Germinal center (tissue), 1 donor: ENCODE results near the gene HSPB7.
"Not testable (repeated sequence)": the region's sequence is repeated elsewhere in the genome, so short reads cannot be mapped to it uniquely, and the experiment has no call there.

ENCODE experiments used
- DNase-seq: peaks from one replicate; pipeline ENCODE4 v3.0.0; 2012; ENCODE audit warnings: mixed read lengths, low spot score

Gene HSPB7

GRCh38 chr1:16006552-16007485 lies 11.0 kb downstream of the HSPB7 start:
- DNase-seq = no peak

- no peak for DNase-seq
Observed at GRCh38 chr1:16006010-16006409, 11.8 kb downstream of the HSPB7 start.

GRCh38 chr1:16005597-16005996 lies 12.2 kb downstream of the HSPB7 start:
- DNase-seq = no peak

- not testable (repeated sequence) for DNase-seq
Observed at GRCh38 chr1:16001274-16001673, 16.6 kb downstream of the HSPB7 start.

- DNase-seq = no peak
Observed at GRCh38 chr1:15998929-15999328, 18.9 kb downstream of the HSPB7 start.

GRCh38 chr1:15997637-15998280 lies 20.1 kb downstream of the HSPB7 start:
- no peak for DNase-seq

GRCh38 chr1:15997076-15997585 lies 20.7 kb downstream of the HSPB7 start:
- DNase-seq = no peak

- no peak for DNase-seq
Observed at GRCh38 chr1:15994590-15995351, 23.1 kb downstream of the HSPB7 start.

- DNase-seq = no peak
Observed at GRCh38 chr1:15994081-15994480, 23.8 kb downstream of the HSPB7 start.

- DNase-seq = no peak
Observed at GRCh38 chr1:15993666-15994065, 24.2 kb downstream of the HSPB7 start.

GRCh38 chr1:15992582-15993500 lies 25.0 kb downstream of the HSPB7 start:
- DNase-seq = no peak

GRCh38 chr1:15992187-15992553 lies 25.7 kb downstream of the HSPB7 start:
- DNase-seq = no peak

- DNase-seq = no peak
Observed at GRCh38 chr1:15991427-15992186, 26.2 kb downstream of the HSPB7 start.

- DNase-seq = no peak
Observed at GRCh38 chr1:15989776-15990175, 28.1 kb downstream of the HSPB7 start.

- no peak for DNase-seq
Observed at GRCh38 chr1:15988856-15989736, 28.7 kb downstream of the HSPB7 start.

GRCh38 chr1:15985611-15986297 lies 32.1 kb downstream of the HSPB7 start:
- DNase-seq = no peak

- no peak for DNase-seq
Observed at GRCh38 chr1:15983275-15983674, 34.6 kb downstream of the HSPB7 start.

GRCh38 chr1:15981679-15982078 lies 36.2 kb downstream of the HSPB7 start:
- no peak for DNase-seq

- not testable (repeated sequence) for DNase-seq
Observed at GRCh38 chr1:15977947-15978346, 39.9 kb downstream of the HSPB7 start.
